ENCODE results near the gene LRBA. TPM values are rescaled to one million over a fixed set of nuclear protein-coding genes. Genes with fewer than 3 reads are reported as not detected.

The LRBA gene
- total RNA-seq, 2 donors from 2014 or later: 30.9 to 33.7 TPM

DNA sequence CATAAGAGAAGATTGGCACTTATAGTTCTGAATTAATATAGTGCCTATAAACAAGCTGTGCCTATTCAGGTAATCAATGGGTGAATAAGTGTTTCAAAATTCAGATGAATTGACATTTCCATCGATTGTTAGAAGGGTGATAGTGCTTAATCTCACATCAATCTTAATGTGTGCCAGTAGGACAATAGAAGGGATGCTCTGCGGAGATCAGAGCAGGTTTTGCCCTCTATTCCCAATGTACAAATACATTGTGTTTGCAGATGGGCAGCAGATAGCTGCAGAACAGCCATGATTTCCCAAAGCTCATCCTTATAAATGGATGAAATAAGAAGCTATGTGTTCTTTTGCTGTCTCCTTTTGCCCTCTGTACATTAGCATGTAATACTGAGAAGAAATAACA lies 425.9 kb downstream of the LRBA start:
- DNase-seq (ENCODE audit: low spot score) (no peak), ATAC-seq (ENCODE audit: insufficient number of reproducible peaks, low FRiP score, low read depth) (no peak)
- Histone ChIP-seq H3K9me3 (no peaks in the 10 kb centered on the region), H3K27me3 (replicated peaks; ENCODE audit: insufficient read depth) (no peaks in the 10 kb centered on the region), H3K27ac (no peak overlapping the region), H3K4me3 (no peak overlapping the region), H3K36me3 (no peaks in the 10 kb centered on the region), H3K4me1 (ENCODE audit: control insufficient read depth in 1 of 2, low read depth in 2 of 2) (no peaks in the 10 kb centered on the region)
- TF ChIP-seq CTCF (IDR thresholded peaks at IDR 0.05): no peak

GRCh38 chr4:150588316-150588715 lies 426.8 kb downstream of the LRBA start:
- Histone ChIP-seq H3K36me3 (no peaks in the 10 kb centered on the region), H3K27ac (no peak overlapping the region), H3K9me3 (no peaks in the 10 kb centered on the region), H3K4me3 (no peak overlapping the region), H3K4me1 (ENCODE audit: control insufficient read depth in 1 of 2, low read depth in 2 of 2) (no peaks in the 10 kb centered on the region), H3K27me3 (replicated peaks; ENCODE audit: insufficient read depth) (no peaks in the 10 kb centered on the region)
- TF ChIP-seq CTCF (IDR thresholded peaks at IDR 0.05): no peak
- DNase-seq (ENCODE audit: low spot score) (no peak), ATAC-seq (ENCODE audit: insufficient number of reproducible peaks, low FRiP score, low read depth) (no peak)

DNA sequence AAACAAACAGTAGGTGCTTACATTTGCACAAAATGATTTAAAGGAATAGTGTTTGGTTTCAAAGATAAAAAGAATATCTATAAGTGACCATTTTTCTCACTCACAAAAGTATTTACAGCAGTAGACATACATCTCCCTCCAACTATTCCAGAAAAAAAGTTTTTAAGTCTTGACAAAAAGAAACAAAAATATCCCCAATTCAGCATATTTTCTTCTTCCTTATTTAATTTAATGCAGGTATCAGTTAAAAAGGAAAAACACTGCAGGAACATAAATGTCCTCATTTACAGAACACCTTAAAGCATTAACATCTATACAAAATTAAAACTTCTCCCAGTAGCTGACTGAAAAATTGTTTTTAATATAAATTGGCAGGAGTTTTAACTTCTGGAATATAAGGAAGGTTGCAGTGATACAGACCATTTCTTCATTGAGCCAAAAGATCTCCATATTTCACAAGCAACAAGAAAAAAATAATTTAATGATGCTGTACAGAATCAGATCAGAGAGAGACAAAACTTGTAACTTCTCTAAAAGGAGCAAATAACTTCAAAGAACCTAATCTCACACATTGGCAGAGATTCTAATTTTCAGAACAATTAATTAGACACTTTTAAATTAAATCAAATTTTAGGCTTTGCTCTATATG lies 428.8 kb downstream of the LRBA start:
- H3K27me3 ChIP-seq (replicated peaks; ENCODE audit: insufficient read depth): no peaks in the 10 kb centered on the region
- ATAC-seq (ENCODE audit: insufficient number of reproducible peaks, low FRiP score, low read depth) (no peak), DNase-seq (ENCODE audit: low spot score) (no peak)
- H3K4me3 ChIP-seq: no peak overlapping the region
- no peaks in the 10 kb centered on the region for H3K36me3 ChIP-seq
- no peaks in the 10 kb centered on the region for H3K9me3 ChIP-seq
- TF ChIP-seq CTCF (IDR thresholded peaks at IDR 0.05): no peak
- no peaks in the 10 kb centered on the region for H3K4me1 ChIP-seq (ENCODE audit: control insufficient read depth in 1 of 2, low read depth in 2 of 2)
- H3K27ac ChIP-seq: no peak overlapping the region

DNA sequence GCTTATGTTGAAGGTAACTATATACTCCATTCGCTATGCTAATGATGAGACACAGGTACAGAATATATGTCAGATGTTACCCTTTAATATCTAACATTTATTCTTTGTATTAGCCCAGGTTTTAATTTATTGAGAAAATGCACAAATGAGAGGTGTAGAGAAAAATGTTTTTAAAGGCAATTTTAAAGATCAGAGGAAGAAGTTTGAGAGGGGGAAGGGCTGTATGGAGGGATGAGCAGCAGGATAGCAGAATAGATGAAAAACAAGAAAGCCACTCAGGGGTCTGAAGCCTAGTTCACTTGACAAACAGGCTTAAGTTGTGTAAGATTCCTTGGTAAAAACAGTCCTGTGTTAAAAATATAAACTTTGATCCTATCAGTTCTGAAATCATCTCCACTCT lies 429.5 kb downstream of the LRBA start:
- DNase-seq (ENCODE audit: low spot score) (no peak), ATAC-seq (ENCODE audit: insufficient number of reproducible peaks, low FRiP score, low read depth) (no peak)
- Histone ChIP-seq H3K27ac (no peak overlapping the region), H3K9me3 (no peaks in the 10 kb centered on the region), H3K36me3 (no peaks in the 10 kb centered on the region), H3K27me3 (replicated peaks; ENCODE audit: insufficient read depth) (no peaks in the 10 kb centered on the region), H3K4me3 (no peak overlapping the region), H3K4me1 (ENCODE audit: control insufficient read depth in 1 of 2, low read depth in 2 of 2) (no peaks in the 10 kb centered on the region)
- no peak for TF ChIP-seq CTCF (IDR thresholded peaks at IDR 0.05)

- no peaks in the 10 kb centered on the region for H3K4me1 ChIP-seq (ENCODE audit: control insufficient read depth in 1 of 2, low read depth in 2 of 2)
- H3K9me3 ChIP-seq: no peaks in the 10 kb centered on the region
- no peak overlapping the region for H3K27ac ChIP-seq
- ATAC-seq (ENCODE audit: insufficient number of reproducible peaks, low FRiP score, low read depth) (no peak), DNase-seq (ENCODE audit: low spot score) (no peak)
- no peak for TF ChIP-seq CTCF (IDR thresholded peaks at IDR 0.05)
- H3K36me3 ChIP-seq: no peaks in the 10 kb centered on the region
- peak overlapping the region; percentile 63 for H3K4me3 ChIP-seq
- no peaks in the 10 kb centered on the region for H3K27me3 ChIP-seq (replicated peaks; ENCODE audit: insufficient read depth)
Observed at GRCh38 chr4:150584111-150584915, 430.8 kb downstream of the LRBA start.

Measured in thoracic aorta (tissue), 2 donors.